EL (cell line): ENCODE data around the gene NLK.

Source experiments
- DNase-seq: peaks from one replicate; pipeline ENCODE4 v3.0.0-alpha.2; 2016

The NLK gene

DNA sequence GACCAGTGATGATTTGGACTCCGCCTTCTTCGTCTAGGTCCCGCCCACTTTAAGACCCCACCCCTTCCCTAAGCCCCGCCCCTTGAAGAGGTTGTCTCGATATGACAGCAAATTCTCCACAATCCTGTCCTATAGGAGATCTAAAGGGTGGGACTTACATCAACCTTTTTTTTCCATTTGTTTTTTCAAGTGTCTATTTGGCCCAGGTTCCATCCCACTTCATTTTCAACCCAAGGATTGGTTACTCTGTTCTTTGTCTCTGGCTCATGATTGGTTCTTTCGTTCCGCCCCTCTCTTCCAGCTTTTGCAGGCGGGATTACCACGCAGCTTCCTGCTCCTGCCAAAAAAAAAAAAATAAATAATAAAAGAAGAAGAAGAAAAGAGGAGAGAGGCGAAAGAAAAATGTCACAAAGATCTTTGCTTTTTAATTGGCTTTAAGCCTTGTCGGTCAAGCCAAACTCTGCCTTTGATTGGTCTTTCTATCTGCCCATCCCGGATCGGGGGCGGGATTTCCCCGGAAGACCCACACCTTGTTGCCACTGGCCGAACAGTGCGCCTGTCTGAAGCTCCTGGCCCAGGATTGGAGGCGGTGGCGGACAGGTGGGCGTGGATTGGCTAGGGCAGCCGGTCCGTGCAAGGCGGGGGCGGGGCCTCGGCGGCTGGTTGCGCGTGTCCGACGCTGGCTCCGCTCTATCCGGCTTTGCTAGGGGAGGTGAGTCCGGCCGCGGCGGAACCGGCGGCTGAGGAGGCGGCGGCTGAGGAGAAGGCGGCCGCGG lies 1.2 kb upstream of the NLK start:
- peak; percentile 100 for DNase-seq

DNA sequence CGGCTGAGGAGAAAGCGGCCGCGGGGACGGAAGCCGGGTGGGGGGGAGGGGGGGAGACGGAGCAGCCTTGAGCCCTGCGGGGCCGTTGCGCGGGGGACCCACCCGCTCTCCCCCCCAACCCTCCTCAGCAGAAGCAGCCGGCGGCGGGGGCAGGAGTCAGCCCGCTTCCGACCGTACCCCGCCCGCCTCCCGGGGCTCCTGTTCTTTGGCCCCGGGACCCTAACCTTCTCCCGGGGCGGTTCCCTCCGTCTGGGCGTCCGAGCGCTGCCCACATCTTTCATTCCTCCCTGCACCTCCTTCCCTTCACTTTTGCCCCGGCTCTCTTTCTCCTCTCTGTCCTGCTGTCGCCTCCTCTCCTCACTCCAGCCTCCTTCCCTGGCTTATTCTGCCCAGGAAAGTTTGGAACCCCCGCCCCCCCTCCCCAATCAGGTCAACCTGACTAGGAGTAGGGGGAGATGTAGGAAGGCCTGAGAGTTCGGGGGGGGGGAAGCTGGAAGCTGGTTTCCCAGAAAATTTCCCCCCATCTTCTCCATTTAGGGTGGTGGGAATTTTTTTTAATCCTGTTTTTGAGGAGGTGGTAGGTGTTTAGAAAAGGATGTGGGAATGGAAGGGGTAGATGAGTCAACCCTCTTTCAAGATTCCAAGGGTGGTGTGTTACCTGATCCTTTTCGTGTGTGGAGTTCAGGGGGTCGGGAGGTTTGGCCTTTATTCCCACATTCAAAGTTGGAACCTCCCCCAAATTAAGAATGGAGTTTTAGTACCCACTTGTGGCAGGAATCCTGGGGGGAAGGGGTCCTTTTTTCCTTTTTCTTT lies 427 bp upstream of the NLK start:
- no peak for DNase-seq

DNA sequence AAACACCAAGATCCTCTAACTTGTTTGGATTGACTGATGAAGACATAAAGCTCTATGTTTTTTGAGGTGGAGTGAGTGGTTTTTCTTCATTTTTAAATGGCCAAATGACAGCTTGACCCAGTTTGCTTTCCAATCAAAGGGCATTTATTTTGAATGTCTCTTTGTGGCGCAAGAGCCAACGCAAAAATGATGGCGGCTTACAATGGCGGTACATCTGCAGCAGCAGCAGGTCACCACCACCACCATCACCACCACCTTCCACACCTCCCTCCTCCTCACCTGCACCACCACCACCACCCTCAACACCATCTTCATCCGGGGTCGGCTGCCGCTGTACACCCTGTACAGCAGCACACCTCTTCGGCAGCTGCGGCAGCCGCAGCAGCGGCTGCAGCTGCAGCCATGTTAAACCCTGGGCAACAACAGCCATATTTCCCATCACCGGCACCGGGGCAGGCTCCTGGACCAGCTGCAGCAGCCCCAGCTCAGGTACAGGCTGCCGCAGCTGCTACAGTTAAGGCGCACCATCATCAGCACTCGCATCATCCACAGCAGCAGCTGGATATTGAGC lies 329 bp downstream of the NLK start:
- no peak for DNase-seq

DNA sequence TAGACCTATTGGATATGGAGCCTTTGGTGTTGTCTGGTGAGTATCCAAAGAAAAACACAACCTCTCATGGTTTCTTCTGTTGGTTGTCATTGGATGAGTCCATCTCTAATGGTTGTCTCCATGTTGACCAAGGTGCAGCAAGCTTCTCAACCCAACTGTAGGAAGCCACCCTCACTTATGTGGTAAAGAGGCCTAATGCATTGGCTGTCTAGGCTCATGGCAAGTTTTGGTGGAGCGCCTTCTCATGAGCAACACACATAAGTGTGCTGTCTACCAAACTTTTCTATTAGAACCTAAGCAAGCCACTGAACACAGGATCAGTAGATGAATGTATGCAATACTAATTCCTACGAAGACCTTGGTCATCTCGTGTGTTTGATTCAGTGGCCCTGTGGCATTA lies 819 bp downstream of the NLK start:
- DNase-seq, result no peak

GRCh38 chr17:28043741-28044140 lies 1.3 kb downstream of the NLK start:
- DNase-seq, result no peak

DNA sequence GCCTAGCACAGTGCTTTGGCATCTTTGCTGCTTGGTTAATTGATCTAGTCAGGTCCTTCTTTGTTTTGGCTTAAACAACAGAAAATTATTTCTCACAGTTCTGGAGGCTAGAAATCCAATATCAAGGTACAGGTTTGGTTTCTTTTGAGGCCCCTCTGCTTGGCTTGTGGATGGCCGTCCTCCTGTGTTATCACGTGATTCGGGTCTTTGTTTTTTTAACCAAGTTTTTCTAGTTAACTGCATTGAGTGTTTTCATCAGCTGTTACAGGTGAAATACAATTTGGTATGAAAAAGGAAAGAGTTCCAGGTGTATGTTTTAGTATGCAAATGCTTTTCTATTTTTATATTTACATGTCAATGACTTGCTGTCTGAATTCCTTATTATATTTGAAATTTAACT lies 2.8 kb downstream of the NLK start:
- DNase-seq, result no peak

- no peak for DNase-seq
Measured at GRCh38 chr17:28046034-28046825, 3.8 kb downstream of the NLK start.

- DNase-seq, result no peak
Measured at GRCh38 chr17:28047806-28048205, 5.3 kb downstream of the NLK start.

DNA sequence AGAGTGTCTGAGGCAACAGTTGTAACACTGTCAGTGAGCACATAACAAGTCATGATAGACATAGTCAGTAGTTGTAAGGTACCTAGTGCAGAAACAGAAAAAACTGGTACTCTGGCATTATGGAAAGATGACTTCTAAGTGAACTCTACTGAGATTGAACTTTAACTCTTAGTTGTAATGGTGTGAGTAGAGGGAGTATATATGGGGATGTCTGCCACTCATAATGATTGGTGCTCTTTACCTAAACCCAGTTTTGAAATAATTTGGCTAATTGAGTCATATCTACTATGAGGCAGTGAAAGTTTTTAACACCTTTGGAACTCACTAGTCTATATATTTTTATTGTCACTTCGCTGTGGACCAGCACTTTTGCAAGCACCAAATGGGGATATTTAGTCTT lies 6.6 kb downstream of the NLK start:
- no peak for DNase-seq

GRCh38 chr17:28053044-28053670 lies 10.7 kb downstream of the NLK start:
- DNase-seq, result no peak

- DNase-seq, result no peak
Measured at GRCh38 chr17:28053725-28054124, 11.2 kb downstream of the NLK start.

DNA sequence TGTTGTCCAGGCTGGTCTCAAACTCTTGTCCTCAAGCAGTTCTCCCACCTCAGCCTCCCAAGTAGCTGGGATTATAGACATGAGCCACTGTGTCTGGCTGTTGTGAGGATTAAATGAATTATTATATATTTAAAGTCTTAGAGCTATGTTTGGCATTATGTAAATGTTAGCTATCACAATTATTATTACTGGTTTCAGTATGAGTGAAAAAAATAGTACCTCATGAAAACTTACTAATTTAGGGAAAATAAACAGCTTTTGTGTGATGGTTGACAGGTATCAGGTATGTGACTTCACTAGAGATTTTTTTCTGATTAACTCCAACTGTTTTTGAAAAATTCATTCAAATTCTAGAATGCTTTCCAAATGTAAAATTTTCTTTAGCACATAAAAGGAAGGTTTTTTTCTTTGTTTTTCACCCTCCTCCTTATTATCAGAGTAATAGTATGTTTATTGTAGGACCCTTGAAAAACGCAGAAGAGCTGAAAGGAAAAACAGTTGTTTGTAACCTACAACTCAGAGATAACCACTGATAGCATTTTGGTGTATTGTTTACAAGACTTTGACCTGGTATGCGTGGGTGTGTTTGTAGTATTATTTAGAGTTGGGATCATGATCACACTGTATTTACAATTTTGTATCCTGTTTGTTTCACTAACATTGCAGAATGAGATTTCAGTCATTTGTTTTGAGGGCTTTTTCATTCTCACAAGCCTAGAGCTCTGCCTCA lies 13.2 kb downstream of the NLK start:
- DNase-seq, result no peak

DNA sequence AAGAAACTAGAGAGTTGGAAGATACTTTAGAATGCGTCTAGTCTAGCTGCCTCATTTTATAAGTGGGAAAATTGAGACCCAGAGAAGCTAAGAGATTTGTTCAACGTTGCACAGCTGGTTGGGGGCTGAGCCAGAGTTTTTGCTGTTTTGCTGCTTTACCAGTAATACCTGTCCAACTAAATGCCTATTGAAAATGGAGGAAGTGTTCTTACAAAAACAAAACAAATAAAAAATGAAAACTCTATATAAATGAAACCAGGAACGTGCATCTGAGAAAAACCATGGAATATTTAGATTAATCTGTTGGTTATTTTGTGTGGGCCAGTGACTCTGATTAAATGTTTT lies 13.8 kb downstream of the NLK start:
- DNase-seq, result no peak

- no peak for DNase-seq
Measured at GRCh38 chr17:28057731-28058246, 15.3 kb downstream of the NLK start.

- DNase-seq, result no peak
Measured at GRCh38 chr17:28059675-28060074, 17.2 kb downstream of the NLK start.

- DNase-seq, result no peak
Measured at GRCh38 chr17:28065706-28066105, 23.2 kb downstream of the NLK start.

DNA sequence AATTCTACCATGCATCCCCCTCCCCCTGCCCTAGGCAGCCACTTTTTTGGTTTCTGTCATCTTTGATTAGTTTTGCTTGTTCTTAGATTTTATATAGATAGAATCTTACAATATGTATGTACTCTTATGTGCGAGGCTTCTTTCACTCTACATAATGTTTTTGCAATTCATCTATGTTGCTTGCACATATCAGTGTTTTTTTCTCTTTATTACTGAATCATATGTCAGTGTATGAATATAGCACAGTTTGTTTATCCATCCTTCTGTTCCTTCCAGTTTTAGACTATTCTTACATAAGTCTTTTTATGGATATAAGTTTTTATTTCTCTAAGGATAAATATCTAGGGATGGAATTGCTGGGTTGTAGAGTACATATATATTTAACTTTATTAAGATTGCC lies 26.6 kb downstream of the NLK start:
- no peak for DNase-seq

- DNase-seq, result no peak
Measured at GRCh38 chr17:28071179-28071578, 28.7 kb downstream of the NLK start.

GRCh38 chr17:28071891-28072606 lies 29.6 kb downstream of the NLK start:
- no peak for DNase-seq

DNA sequence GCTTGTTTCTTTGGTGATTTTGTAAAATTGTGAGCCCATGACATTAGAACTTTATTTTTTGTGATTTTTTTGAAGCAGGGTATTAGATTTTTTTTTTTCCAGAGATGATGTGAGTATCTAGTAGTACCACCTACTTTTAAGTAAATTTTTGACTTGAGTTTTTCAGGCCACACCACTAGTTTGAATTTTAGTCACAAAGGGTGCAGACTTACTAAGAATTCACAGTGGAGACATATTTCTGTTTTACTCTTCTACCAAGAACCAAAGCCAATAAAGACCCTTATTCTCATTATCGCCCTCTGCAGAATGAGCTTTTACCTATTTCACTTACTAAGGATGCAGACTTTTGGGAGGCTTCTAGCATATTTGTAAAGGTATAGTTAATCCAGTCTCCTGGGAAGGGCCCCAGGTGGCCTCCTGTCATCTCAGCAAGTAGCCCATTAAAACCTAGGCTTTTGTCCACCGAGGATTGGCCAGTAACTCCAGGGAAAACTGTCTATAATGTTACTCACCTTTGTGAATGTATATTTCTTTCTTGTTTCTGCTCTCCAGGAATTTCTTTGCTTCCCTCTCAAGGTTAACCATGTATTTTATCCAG lies 30.6 kb downstream of the NLK start:
- no peak for DNase-seq

DNA sequence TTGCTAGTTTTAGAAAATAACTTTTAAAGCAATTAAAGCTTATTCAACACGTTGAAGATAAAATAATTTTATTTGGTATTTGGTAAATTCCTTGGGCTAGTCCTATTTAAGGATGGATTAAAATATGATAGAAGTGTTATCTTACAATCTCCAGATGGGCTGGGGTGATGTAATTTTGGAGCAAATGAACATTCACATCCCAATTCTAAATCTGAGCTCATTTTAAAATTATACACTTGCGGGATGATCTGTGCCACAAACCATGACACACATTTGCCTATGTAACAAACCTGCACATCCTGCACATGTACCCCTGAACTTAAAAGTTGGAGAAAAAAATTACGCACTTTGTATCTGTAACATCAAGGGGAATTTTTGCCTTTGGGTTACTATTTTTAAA lies 31.5 kb downstream of the NLK start:
- DNase-seq, result no peak
